Measurements from ENCODE around the gene CD300E. TPM values are rescaled to one million over a fixed set of nuclear protein-coding genes. Genes with fewer than 3 reads are reported as not detected.

CD300E gene
- polyA plus RNA-seq, 1 donor from 2014 or later: not detected

DNA sequence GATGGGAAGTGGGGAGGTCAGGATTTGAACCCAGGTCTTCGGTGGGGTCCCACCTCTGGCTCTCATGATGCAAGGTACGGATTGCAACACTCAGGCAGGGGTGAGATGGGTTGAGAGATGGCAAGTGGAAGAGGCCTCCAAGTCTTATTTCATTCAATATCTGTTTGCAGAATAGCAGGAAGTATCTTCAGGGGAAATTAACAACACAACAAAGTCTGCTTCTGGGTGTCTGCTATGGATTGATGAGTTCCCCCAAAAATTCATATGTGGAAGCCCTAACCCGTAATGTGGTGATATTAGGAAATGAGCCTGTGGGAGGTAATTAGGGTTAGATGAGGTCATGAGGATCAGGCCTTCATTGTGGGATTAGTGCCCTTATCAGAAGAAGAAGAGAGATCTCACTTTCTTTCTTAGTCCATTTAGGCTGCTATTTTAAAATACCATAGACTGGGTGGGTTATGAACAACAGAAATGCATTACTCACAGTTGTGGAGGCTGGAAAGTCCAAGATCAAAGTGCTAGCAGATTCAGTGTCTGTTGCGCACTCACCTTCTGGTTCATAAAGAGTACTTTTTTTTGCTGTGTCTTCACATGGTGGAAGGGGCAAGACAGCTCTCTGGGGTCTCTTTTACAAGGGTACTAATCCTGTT lies 51.8 kb downstream of the CD300E start:
- Histone ChIP-seq H3K27me3 (ENCODE audit: insufficient read depth, low read depth, low read length) (no peaks in the 10 kb centered on the region), H3K4me3 (ENCODE audit: low read length) (no peak overlapping the region), H4K20me1 (ENCODE audit: insufficient read depth) (no peaks in the 10 kb centered on the region), H2AFZ (ENCODE audit: low read depth, low read length) (no peak overlapping the region), H3F3A (ENCODE audit: insufficient read depth, low read length, poor library complexity, severe bottlenecking) (no peaks in the 10 kb centered on the region), H3K79me2 (replicated peaks; ENCODE audit: insufficient read depth, low read length) (no peaks in the 10 kb centered on the region), H3K9me2 (ENCODE audit: insufficient read depth, low read length) (no peaks in the 10 kb centered on the region), H3K9ac (ENCODE audit: low read length) (no peak overlapping the region), H3K36me3 (ENCODE audit: insufficient read depth, low read length) (no peaks in the 10 kb centered on the region), H3K9me3 (ENCODE audit: low read length) (no peaks in the 10 kb centered on the region), H3K27ac (ENCODE audit: low read length) (no peak overlapping the region), H3K4me2 (ENCODE audit: low read length) (no peak overlapping the region)
- no peak for TF ChIP-seq TAF1 (IDR thresholded peaks at IDR 0.05; ENCODE audit: low read depth)
- TF ChIP-seq, protein P1, sequence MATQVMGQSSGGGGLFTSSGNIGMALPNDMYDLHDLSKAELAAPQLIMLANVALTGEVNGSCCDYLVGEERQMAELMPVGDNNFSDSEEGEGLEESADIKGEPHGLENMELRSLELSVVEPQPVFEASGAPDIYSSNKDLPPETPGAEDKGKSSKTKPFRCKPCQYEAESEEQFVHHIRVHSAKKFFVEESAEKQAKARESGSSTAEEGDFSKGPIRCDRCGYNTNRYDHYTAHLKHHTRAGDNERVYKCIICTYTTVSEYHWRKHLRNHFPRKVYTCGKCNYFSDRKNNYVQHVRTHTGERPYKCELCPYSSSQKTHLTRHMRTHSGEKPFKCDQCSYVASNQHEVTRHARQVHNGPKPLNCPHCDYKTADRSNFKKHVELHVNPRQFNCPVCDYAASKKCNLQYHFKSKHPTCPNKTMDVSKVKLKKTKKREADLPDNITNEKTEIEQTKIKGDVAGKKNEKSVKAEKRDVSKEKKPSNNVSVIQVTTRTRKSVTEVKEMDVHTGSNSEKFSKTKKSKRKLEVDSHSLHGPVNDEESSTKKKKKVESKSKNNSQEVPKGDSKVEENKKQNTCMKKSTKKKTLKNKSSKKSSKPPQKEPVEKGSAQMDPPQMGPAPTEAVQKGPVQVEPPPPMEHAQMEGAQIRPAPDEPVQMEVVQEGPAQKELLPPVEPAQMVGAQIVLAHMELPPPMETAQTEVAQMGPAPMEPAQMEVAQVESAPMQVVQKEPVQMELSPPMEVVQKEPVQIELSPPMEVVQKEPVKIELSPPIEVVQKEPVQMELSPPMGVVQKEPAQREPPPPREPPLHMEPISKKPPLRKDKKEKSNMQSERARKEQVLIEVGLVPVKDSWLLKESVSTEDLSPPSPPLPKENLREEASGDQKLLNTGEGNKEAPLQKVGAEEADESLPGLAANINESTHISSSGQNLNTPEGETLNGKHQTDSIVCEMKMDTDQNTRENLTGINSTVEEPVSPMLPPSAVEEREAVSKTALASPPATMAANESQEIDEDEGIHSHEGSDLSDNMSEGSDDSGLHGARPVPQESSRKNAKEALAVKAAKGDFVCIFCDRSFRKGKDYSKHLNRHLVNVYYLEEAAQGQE (IDR thresholded peaks at IDR 0.05; ENCODE audit: borderline replicate concordance): no peak
- TF ChIP-seq POLR2AphosphoS5 (IDR thresholded peaks at IDR 0.05): no peak
- TF ChIP-seq RAD21 (conservative IDR thresholded peaks at IDR 0.05): no peak
- no peak for TF ChIP-seq SMC3 (conservative IDR thresholded peaks at IDR 0.05; ENCODE audit: poor library complexity)
- TF ChIP-seq, protein P2, sequence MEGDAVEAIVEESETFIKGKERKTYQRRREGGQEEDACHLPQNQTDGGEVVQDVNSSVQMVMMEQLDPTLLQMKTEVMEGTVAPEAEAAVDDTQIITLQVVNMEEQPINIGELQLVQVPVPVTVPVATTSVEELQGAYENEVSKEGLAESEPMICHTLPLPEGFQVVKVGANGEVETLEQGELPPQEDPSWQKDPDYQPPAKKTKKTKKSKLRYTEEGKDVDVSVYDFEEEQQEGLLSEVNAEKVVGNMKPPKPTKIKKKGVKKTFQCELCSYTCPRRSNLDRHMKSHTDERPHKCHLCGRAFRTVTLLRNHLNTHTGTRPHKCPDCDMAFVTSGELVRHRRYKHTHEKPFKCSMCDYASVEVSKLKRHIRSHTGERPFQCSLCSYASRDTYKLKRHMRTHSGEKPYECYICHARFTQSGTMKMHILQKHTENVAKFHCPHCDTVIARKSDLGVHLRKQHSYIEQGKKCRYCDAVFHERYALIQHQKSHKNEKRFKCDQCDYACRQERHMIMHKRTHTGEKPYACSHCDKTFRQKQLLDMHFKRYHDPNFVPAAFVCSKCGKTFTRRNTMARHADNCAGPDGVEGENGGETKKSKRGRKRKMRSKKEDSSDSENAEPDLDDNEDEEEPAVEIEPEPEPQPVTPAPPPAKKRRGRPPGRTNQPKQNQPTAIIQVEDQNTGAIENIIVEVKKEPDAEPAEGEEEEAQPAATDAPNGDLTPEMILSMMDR (IDR thresholded peaks at IDR 0.05; ENCODE audit: poor library complexity, severe bottlenecking): no peak
- no peak for TF ChIP-seq EP300 (conservative IDR thresholded peaks at IDR 0.05; ENCODE audit: poor library complexity, severe bottlenecking)
- no peak for TF ChIP-seq EZH2 (IDR thresholded peaks at IDR 0.05; ENCODE audit: borderline replicate concordance, insufficient read depth, low read length, poor library complexity, severe bottlenecking)

DNA sequence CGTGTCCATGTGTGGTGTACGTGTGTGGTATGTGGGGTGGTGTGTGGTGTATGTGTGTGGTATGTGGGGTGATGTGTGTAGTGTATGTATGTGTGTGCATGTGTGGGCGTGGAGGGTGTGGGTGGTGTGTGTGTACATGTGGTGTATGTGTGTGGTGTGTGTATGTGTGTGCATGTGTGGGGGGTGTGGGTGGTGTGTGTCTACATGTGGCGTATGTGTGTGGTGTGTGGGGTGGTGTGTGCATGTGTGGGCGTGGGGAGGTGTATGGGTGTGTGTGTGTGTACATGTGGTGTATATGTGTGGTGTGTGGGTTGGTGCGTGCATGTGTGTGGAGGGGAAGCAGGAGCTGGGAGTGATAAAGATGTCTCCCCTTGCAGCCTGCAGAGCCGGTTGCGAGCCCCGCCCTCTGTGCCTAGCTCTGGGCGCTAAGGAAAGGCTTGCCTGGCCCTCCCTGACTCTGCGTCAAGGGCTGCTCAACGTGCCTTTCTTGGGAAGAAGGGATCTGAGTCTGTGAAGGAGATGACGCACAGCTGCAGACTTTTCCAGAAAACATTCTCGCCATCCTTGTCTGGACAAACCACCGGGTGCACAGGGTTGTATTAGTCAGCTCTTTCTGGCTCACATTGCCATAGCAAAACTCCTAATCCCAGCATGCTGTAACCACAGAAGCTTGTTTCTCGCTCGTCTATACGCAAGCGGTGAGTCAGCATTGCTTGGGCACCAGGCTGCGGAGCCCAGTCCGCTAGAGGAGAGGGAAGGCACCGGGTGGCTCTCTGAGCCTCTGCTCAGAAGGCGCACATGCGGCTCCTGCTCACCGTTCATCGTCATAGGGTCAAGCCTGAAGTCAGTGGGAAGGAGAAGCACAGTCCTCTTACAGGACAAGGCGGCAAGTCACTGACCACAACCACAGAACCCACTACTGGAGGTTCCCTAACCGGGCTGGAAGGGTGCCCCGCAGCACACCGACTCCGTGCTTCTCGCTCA lies 54.2 kb downstream of the CD300E start:
- H3K9me3 ChIP-seq (ENCODE audit: low read length): no peaks in the 10 kb centered on the region
- H3K36me3 ChIP-seq (ENCODE audit: insufficient read depth, low read length): no peaks in the 10 kb centered on the region
- H3F3A ChIP-seq (ENCODE audit: insufficient read depth, low read length, poor library complexity, severe bottlenecking): no peaks in the 10 kb centered on the region
- H3K9ac ChIP-seq (ENCODE audit: low read length): no peak overlapping the region
- H3K27ac ChIP-seq (ENCODE audit: low read length): no peak overlapping the region
- no peak overlapping the region for H2AFZ ChIP-seq (ENCODE audit: low read depth, low read length)
- H3K4me2 ChIP-seq (ENCODE audit: low read length): no peak overlapping the region
- no peaks in the 10 kb centered on the region for H3K79me2 ChIP-seq (replicated peaks; ENCODE audit: insufficient read depth, low read length)
- no peak for TF ChIP-seq TAF1 (IDR thresholded peaks at IDR 0.05; ENCODE audit: low read depth)
- TF ChIP-seq POLR2AphosphoS5 (IDR thresholded peaks at IDR 0.05): no peak
- no peak for TF ChIP-seq MXI1 (conservative IDR thresholded peaks at IDR 0.05; ENCODE audit: poor library complexity, severe bottlenecking)
- no peak for TF ChIP-seq EZH2 (IDR thresholded peaks at IDR 0.05; ENCODE audit: borderline replicate concordance, insufficient read depth, low read length, poor library complexity, severe bottlenecking)
- TF ChIP-seq, protein P1 (IDR thresholded peaks at IDR 0.05; ENCODE audit: borderline replicate concordance): no peak
- TF ChIP-seq RAD21 (conservative IDR thresholded peaks at IDR 0.05): no peak
- no peak for TF ChIP-seq EP300 (conservative IDR thresholded peaks at IDR 0.05; ENCODE audit: poor library complexity, severe bottlenecking)
- TF ChIP-seq, protein P2 (IDR thresholded peaks at IDR 0.05; ENCODE audit: poor library complexity, severe bottlenecking): no peak
- TF ChIP-seq SMC3 (conservative IDR thresholded peaks at IDR 0.05; ENCODE audit: poor library complexity): no peak
- H3K27me3 ChIP-seq (ENCODE audit: insufficient read depth, low read depth, low read length): no peaks in the 10 kb centered on the region
- H3K4me3 ChIP-seq (ENCODE audit: low read length): no peak overlapping the region
- no peaks in the 10 kb centered on the region for H3K9me2 ChIP-seq (ENCODE audit: insufficient read depth, low read length)
- H4K20me1 ChIP-seq (ENCODE audit: insufficient read depth): no peaks in the 10 kb centered on the region
